ENCODE data around the gene FGB.

GRCh38 chr4:154562697-154563254 is at the start of gene FGB:
- TF ChIP-seq POLR2A (IDR thresholded peaks at IDR 0.05; ENCODE audit: extremely low read depth, insufficient read length) = no peak
- TF ChIP-seq CTCF (IDR thresholded peaks at IDR 0.05; ENCODE audit: low read depth, low read length) = no peak
